Karpas-422 (cell line): ENCODE measurements around the gene TMA7B. TPM values are rescaled to one million over a fixed set of nuclear protein-coding genes. Genes with fewer than 3 reads are reported as not detected.

Source experiments
- DNase-seq: peaks from one replicate; pipeline ENCODE4 v3.0.0-alpha.2; 2015
- H2AFZ ChIP-seq: fragments of 200-600 bp; sonication (generic); 2 replicates; pipeline ENCODE4 v1.6.1; 2014; ENCODE audit warnings: antibody characterized with exemption, low read length, mixed read lengths
- H3K27ac ChIP-seq: fragments of 200-600 bp; sonication (generic); 2 replicates; pipeline ENCODE4 v1.5.1; 2014; ENCODE audit warnings: mild to moderate bottlenecking, low read length, moderate library complexity
- H3K27me3 ChIP-seq: fragments of 200-600 bp; sonication (generic); 2 replicates; pipeline ENCODE4 v1.6.1; 2014; ENCODE audit warnings: low read length, mixed read lengths
- H3K36me3 ChIP-seq: fragments of 200-600 bp; sonication (generic); 2 replicates; pipeline ENCODE4 v1.6.1; 2014; ENCODE audit warnings: low read length, mixed read lengths; ENCODE audit not compliant: insufficient read depth
- H3K4me1 ChIP-seq: fragments of 200-600 bp; sonication (generic); 2 replicates; pipeline ENCODE4 v1.6.1; 2014; ENCODE audit warnings: mild to moderate bottlenecking, low read length, mixed read lengths
- H3K4me2 ChIP-seq: fragments of 200-600 bp; sonication (generic); 2 replicates; pipeline ENCODE4 v1.6.1; 2014; ENCODE audit warnings: low read length, low read depth, mild to moderate bottlenecking; ENCODE audit not compliant: poor library complexity, severe bottlenecking
- H3K4me3 ChIP-seq: fragments of 200-600 bp; sonication (generic); 2 replicates; pipeline ENCODE4 v1.5.1; 2014; ENCODE audit warnings: mild to moderate bottlenecking, antibody characterized with exemption, low read length, mixed read lengths
- H3K79me2 ChIP-seq: fragments of 200-600 bp; sonication (generic); 2 replicates; pipeline ENCODE4 v1.6.1; 2014; ENCODE audit warnings: mild to moderate bottlenecking, low read length, mixed read lengths
- H3K9ac ChIP-seq: fragments of 200-600 bp; sonication (generic); 2 replicates; pipeline ENCODE4 v1.6.0; 2014; ENCODE audit warnings: low read length
- H3K9me2 ChIP-seq: fragments of 200-600 bp; sonication (generic), shearing (Covaris generic); replicated peaks from 2 replicates; pipeline ENCODE4 v1.6.0; 2014; ENCODE audit warnings: mild to moderate bottlenecking, low read length, moderate library complexity; ENCODE audit not compliant: insufficient read depth
- H3K9me3 ChIP-seq: fragments of 300-700, 200-600 bp; sonication (generic); 2 replicates; pipeline ENCODE4 v1.6.1; 2014; ENCODE audit warnings: low read length, mixed read lengths
- H4K20me1 ChIP-seq: fragments of 200-600 bp; sonication (generic); 2 replicates; pipeline ENCODE4 v1.6.1; 2014; ENCODE audit warnings: mild to moderate bottlenecking, antibody characterized with exemption, low read length, low read depth; ENCODE audit not compliant: insufficient read depth
- total RNA-seq: library from RNA; depleted of rRNA; stranded (reverse); fragments of >200 nt; shearing (Covaris generic); gene quantifications from 2 replicates; pipeline ENCODE4 v1.2.3, GENCODE V29; 2014; ENCODE audit warnings: low replicate concordance

TMA7B gene
- total RNA-seq, 1 experiment from 2014 or later, result not detected

GRCh38 chr22:39917776-39918495, 42.3 kb upstream of the TMA7B start:
- no peaks in the 10 kb centered on the region for H3K9me3 ChIP-seq
- H3K27ac ChIP-seq, result no peak overlapping the region
- peaks cover 9% of the 10 kb centered on the region for H3K4me1 ChIP-seq
- no peak overlapping the region for H3K4me3 ChIP-seq
- H3K9me2 ChIP-seq, result no peaks in the 10 kb centered on the region
- no peaks in the 10 kb centered on the region for H4K20me1 ChIP-seq
- H3K27me3 ChIP-seq, result no peaks in the 10 kb centered on the region
- H3K4me2 ChIP-seq, result no peak overlapping the region
- no peak overlapping the region for H2AFZ ChIP-seq
- H3K36me3 ChIP-seq, result no peaks in the 10 kb centered on the region
- no peak for DNase-seq
- H3K9ac ChIP-seq, result no peak overlapping the region
- no peaks in the 10 kb centered on the region for H3K79me2 ChIP-seq

GRCh38 chr22:39920134-39920743, 40.0 kb upstream of the TMA7B start:
- Histone ChIP-seq H3K9ac (no peak overlapping the region), H3K4me2 (no peak overlapping the region), H3K27me3 (no peaks in the 10 kb centered on the region), H3K9me3 (no peaks in the 10 kb centered on the region), H3K4me1 (peaks cover 9% of the 10 kb centered on the region), H4K20me1 (no peaks in the 10 kb centered on the region), H3K36me3 (no peaks in the 10 kb centered on the region), H3K27ac (no peak overlapping the region), H3K4me3 (no peak overlapping the region), H2AFZ (no peak overlapping the region), H3K9me2 (no peaks in the 10 kb centered on the region), H3K79me2 (no peaks in the 10 kb centered on the region)
- no peak for DNase-seq

GRCh38 chr22:39923696-39924095, 36.5 kb upstream of the TMA7B start:
- Histone ChIP-seq H3K4me1 (peaks cover 9% of the 10 kb centered on the region), H4K20me1 (no peaks in the 10 kb centered on the region), H3K79me2 (no peaks in the 10 kb centered on the region), H3K9me2 (no peaks in the 10 kb centered on the region), H3K4me3 (no peak overlapping the region), H3K4me2 (no peak overlapping the region), H3K27me3 (no peaks in the 10 kb centered on the region), H2AFZ (no peak overlapping the region), H3K9ac (no peak overlapping the region), H3K27ac (no peak overlapping the region), H3K36me3 (no peaks in the 10 kb centered on the region), H3K9me3 (no peaks in the 10 kb centered on the region)
- no peak for DNase-seq

GRCh38 chr22:39924286-39924685, 35.9 kb upstream of the TMA7B start:
- H3K4me2 ChIP-seq, result no peak overlapping the region
- H3K79me2 ChIP-seq, result no peaks in the 10 kb centered on the region
- peaks cover 9% of the 10 kb centered on the region for H3K4me1 ChIP-seq
- no peak for DNase-seq
- no peaks in the 10 kb centered on the region for H3K9me3 ChIP-seq
- H3K4me3 ChIP-seq, result no peak overlapping the region
- no peak overlapping the region for H2AFZ ChIP-seq
- no peaks in the 10 kb centered on the region for H3K27me3 ChIP-seq
- H3K9ac ChIP-seq, result no peak overlapping the region
- H3K36me3 ChIP-seq, result no peaks in the 10 kb centered on the region
- no peaks in the 10 kb centered on the region for H4K20me1 ChIP-seq
- no peaks in the 10 kb centered on the region for H3K9me2 ChIP-seq
- no peak overlapping the region for H3K27ac ChIP-seq

- no peaks in the 10 kb centered on the region for H4K20me1 ChIP-seq
- no peak overlapping the region for H3K4me2 ChIP-seq
- no peaks in the 10 kb centered on the region for H3K79me2 ChIP-seq
- no peak overlapping the region for H3K4me3 ChIP-seq
- no peak overlapping the region for H3K9ac ChIP-seq
- H2AFZ ChIP-seq, result no peak overlapping the region
- H3K9me3 ChIP-seq, result no peaks in the 10 kb centered on the region
- H3K27ac ChIP-seq, result no peak overlapping the region
- H3K27me3 ChIP-seq, result no peaks in the 10 kb centered on the region
- no peak for DNase-seq
- peaks cover 9% of the 10 kb centered on the region for H3K4me1 ChIP-seq
- H3K9me2 ChIP-seq, result no peaks in the 10 kb centered on the region
- H3K36me3 ChIP-seq, result no peaks in the 10 kb centered on the region
Observed at GRCh38 chr22:39925273-39925672, 34.9 kb upstream of the TMA7B start.

- Histone ChIP-seq H3K27ac (no peak overlapping the region), H3K9me2 (no peaks in the 10 kb centered on the region), H3K4me2 (no peak overlapping the region), H3K9me3 (no peaks in the 10 kb centered on the region), H3K4me1 (peaks cover 2% of the 10 kb centered on the region), H3K9ac (no peak overlapping the region), H3K4me3 (no peak overlapping the region), H2AFZ (no peak overlapping the region), H3K27me3 (no peaks in the 10 kb centered on the region), H3K79me2 (no peaks in the 10 kb centered on the region), H3K36me3 (no peaks in the 10 kb centered on the region), H4K20me1 (no peaks in the 10 kb centered on the region)
- DNase-seq, result no peak
Observed at GRCh38 chr22:39925909-39926679, 34.1 kb upstream of the TMA7B start.

- no peak overlapping the region for H3K4me3 ChIP-seq
- DNase-seq, result no peak
- H3K27ac ChIP-seq, result no peak overlapping the region
- H3K36me3 ChIP-seq, result no peaks in the 10 kb centered on the region
- H3K9ac ChIP-seq, result no peak overlapping the region
- no peaks in the 10 kb centered on the region for H3K9me3 ChIP-seq
- no peak overlapping the region for H2AFZ ChIP-seq
- no peaks in the 10 kb centered on the region for H4K20me1 ChIP-seq
- no peaks in the 10 kb centered on the region for H3K79me2 ChIP-seq
- no peaks in the 10 kb centered on the region for H3K4me1 ChIP-seq
- H3K4me2 ChIP-seq, result no peak overlapping the region
- H3K27me3 ChIP-seq, result no peaks in the 10 kb centered on the region
- no peaks in the 10 kb centered on the region for H3K9me2 ChIP-seq
Observed at GRCh38 chr22:39926753-39927152, 33.4 kb upstream of the TMA7B start.

GRCh38 chr22:39927544-39927943, 32.7 kb upstream of the TMA7B start:
- H2AFZ ChIP-seq, result no peak overlapping the region
- no peak overlapping the region for H3K4me2 ChIP-seq
- no peak overlapping the region for H3K27ac ChIP-seq
- no peaks in the 10 kb centered on the region for H3K27me3 ChIP-seq
- DNase-seq, result no peak
- H3K9me3 ChIP-seq, result no peaks in the 10 kb centered on the region
- no peak overlapping the region for H3K4me3 ChIP-seq
- no peaks in the 10 kb centered on the region for H3K4me1 ChIP-seq
- no peaks in the 10 kb centered on the region for H3K79me2 ChIP-seq
- H3K9me2 ChIP-seq, result no peaks in the 10 kb centered on the region
- no peak overlapping the region for H3K9ac ChIP-seq
- no peaks in the 10 kb centered on the region for H4K20me1 ChIP-seq
- no peaks in the 10 kb centered on the region for H3K36me3 ChIP-seq
